Measurements from ENCODE around the gene PCED1B.
"Not testable (repeated sequence)": the region's sequence is repeated elsewhere in the genome, so short reads cannot be mapped to it uniquely, and the experiment has no call there.

Gene PCED1B

DNA sequence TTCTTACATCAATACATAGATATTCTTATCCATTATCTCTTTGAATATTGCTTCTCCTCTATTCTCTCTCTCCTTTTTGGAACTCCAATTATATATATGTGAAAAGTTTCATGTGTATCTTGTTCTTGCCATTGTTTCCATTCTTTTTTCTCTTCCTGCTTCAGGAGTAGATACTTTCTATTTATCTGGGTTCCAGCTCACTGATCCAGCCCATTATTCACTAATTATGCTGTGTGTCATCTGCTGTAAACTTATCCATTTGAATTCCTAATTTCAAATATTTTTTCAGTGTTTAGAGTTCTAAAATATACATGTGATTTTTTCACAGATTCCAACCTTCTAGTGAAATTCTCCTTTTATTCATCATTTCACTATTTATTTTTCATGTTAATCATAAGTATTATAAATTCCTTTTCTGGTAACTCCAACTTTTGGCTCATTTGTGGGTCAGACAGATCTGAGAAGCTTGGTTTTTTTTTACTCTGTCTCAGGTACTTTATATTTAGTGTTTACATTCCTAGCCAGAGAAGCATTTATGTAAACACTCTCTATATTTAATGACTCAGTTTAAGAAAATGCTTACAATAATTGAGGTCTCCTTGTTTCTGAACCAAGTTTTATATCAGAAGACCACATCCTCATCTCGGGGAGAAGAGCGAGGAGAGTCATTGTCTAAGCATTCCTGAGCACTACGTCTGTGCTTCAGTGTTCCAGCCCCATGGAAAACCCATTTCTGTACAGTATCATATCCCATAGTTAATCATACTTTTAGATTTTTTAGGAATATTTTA lies 16.2 kb downstream of the PCED1B start:
- no peak for FAIRE-seq

DNA sequence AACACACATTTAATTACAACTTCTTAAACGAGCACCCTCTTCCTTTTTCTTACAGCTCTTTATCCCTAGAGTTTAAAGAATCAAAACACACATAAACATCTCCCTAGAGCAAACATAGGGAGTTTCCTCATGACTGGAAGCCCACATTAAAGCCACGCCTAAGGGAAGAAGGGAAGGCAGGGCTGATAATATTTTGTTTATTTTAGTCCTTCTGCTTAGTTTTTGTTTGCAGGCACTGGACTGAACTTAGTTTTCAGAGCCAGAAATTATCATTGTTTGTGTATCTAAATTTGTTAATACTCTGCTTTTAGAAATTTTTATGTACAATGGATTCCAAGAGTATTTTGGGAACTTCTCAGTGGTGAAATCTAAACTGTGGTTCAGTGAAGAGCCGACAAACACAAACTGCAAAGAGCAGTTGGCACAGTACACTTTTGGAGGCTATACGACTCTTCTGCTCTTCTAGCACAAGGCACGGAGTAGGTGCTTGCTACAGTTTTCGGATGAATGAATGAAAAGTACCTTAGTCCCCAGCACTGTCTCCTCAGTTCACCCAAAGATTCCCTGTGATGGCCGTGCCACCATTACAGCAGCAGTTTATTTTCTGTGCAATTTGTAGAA lies 18.0 kb downstream of the PCED1B start:
- FAIRE-seq: no peak

DNA sequence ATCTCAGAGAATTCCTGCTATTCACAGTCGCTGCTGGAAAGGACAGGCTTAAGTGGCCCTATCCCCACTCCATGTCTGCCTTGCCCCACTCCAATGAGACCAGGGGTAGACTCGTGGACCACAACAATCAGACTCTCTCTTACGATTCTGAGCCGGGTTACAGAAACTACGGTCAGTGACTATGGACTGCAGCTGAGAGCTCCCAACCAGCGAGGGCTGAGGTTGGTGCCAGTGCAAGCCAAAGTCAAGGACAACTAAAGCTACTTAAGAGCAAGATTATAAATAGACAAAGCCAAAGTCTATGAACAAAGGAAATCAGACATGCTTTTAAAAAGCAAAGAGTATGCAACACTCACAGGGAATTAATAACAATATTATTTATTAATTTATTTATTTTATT lies 18.7 kb downstream of the PCED1B start:
- FAIRE-seq: no peak

DNA sequence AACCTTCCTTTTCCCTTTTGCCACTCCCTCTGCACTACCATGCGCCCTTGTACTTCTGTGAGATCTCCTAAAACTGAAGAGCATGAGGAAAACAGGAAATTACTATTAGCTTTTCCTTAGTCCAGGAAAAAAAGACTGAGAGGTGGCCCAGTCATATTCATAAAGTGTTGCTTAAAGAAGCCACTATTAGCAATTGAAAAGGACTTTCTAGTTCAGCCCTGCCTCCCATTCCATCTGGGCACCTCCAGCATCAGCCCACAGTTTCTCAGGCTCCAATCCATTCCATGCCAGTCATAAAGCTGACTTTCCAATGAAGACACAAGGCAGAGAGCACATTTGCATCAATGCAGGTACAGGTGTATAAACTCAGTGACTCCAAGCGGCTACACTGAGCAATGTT lies 20.2 kb downstream of the PCED1B start:
- FAIRE-seq: no peak

DNA sequence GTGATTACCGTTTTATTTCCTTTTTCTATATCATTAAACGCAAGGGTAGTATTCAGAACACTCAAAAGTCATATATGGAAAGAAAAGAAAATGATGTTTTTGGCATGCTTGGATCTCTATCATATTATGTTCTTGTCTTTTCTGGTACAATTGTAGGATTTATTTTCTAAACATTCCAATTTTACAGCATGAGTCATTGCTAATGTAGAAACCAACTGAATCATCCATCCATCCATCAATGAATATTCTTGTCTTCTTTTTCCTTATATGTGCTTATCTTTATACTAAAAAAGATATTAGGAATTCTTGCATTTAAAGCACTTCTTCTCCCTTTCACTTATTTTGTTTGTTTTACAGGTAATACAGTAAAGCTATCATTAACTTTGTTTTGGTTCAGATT lies 20.7 kb downstream of the PCED1B start:
- FAIRE-seq: no peak

DNA sequence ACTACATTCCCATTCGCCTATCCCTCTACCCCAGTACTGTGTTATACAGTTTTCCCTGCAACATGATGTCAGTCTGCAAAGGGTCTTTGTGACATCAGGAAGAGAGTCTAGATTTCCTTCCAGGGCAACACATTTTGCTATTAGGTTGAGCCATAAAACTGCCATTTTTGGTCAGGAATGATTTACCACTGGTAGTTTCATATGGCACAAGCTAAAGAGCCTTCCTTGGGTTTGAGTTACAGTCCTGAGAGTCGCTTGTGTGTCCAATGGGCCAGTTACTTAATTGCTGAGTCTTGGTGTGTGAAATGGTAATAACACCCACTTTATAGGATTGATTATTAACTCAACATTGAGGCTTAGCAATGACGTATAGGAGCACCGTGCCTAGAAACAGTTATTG lies 23.0 kb downstream of the PCED1B start:
- FAIRE-seq: no peak

DNA sequence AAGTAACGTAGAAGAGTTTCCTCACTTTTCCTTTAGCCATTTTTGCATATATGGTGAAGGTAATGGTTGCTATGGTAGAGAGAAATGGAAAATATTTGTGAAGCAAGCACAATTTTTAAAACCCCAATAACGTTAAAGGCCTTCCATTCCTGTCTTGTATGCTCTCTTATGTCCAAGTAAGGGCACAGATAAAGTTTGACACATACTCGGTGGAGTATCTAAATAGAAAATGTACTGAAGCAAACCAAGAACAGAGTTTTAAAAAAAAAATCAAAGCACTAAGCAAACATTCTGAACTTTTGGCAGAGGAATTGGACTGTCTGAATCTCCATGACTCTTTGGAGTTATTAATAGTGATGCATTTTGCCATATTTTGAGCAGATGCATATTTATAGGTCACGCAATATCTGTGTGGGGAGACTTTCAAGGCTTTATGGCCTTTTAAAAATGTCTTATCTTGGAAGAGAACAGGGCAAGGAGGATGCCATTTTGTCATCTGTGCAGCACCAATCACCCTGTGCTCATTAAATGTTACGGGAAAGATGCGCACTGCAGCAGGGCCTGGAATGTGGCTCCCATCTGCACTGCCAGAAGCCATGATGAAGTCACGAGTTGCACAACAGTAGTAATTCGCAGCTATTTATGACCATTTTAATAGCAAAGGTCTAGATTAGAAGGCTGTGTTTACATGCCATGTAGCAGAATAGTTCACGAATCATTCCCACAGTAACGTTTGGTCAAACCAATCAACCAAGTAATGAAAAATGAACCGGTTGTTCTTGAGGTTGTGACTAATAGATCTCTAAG lies 23.6 kb downstream of the PCED1B start:
- no peak for FAIRE-seq

DNA sequence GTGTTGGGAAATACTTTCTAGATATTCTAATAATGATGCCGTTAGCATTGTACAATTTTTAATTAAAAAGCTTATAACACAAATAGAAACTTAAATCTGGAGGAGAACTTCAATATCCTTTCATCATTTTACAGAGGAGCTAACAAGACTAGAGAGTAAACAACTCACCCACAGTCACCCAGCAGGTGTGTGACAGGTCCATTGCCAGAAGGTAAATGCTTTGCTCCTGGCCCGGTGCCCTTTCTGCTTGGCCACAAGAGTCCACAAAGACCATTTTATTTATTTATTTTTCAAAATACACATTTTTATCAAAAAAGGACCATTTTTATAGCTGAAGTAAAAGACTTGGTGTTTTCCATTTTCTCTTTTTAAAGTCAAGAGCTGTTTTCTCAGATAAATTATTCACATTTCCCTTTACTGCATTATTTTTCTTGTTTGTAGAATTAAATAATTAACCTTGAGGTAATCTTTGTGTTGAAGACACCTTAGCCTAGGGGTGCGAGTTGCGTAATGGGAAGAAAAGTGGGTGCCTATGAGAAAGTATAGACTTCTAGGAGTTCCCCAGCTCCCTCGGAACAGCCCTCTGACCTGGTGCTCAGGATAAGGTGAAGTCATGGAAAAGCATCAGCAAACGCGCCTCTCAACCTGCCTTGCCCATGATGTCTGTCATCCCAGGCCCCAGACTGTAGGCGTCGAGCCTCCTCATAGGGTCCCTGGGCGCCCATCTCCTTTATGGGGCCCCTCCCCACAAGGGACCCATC lies 26.7 kb downstream of the PCED1B start:
- FAIRE-seq: no peak

DNA sequence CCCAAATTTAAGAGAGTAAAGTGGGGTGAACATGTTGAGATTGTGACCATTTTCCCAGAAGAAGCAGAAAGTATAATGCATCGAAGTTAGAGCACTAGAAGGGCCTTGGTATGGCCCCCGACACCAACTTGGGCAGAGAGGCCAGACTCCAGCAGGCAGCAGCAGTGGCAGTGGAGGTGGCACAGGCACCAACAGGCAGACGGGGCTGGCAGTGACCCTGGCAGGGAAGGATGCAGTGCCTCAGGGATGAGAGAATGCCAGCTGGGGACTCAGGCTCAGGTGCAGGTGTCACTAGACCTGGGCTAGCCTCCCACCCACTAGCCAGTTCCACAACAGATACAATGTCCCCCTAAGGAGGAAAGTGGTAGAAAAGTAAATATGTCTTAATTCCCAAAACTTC lies 28.0 kb downstream of the PCED1B start:
- FAIRE-seq: no peak

DNA sequence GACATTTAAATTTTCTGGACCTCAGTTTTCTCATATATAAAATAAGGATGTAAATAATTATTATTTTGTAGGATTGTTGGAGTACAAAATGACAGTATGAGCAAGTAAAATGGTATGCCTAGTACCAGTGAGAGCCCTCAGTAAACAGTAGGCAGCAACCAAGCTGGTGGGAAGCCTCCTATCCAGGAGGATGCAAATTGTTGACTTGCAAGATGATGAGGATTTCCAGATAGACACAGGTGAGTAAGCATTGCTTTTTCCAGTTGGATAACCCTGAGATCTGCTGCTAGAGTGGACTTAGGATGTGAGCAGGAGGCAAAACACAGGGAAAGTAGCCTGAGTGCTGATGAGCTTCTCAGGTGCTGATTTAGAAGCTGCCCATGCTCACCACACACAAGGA lies 28.5 kb downstream of the PCED1B start:
- no peak for FAIRE-seq

DNA sequence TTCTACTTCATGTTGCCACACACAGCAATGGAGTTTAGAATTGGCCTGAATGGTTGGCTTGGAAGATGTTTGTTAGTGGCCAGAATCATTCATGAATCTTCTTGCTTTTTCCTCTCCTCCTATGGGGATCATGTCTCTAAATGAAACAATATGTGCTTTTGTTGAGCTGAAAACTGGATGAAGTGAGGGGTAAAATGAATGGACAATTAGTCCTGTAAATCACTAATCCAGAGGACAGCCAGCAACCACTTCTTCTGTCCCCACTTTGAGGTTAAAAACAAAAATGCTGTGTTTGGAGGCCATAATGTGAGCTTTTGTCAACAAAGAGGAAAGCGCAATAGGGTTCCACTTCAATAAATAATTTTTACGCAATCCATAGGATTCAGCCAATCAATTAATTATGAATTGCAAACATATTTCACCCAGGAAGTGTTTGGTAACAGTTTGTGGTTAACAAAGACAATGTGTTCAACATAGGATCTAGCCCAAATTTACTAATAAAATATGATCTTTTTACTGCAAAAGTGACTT lies 30.7 kb downstream of the PCED1B start:
- FAIRE-seq: no peak

DNA sequence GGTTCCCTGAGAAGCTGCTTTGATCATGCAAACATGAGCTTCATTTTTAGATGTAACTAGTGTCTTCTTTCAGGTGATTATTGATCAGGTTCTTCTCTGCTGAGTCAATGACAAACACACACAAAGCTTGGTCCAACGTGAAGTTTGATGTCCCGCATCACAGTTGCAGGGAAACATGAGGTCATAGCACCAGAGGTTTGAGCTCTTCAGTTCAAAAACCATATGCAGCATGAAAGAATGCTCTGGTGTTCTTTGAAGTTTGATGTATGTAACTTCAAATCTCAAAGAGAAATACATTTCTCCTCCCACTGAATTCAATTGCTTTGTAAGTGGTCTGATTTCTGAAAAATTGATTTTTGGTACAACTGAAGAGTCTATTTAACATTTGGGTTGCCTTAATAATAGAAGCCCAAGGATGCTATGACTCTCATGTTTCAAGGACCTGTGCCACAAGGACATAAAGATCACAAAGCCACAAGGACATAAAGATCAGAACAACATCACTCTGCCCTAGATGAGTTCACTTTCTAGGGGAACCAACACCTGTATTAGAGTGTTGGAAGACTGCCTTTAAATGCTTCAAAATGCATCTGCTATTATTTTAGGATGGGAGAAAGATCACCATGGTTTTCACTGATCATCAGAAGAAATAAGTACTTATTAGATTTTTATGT lies 31.4 kb downstream of the PCED1B start:
- no peak for FAIRE-seq

DNA sequence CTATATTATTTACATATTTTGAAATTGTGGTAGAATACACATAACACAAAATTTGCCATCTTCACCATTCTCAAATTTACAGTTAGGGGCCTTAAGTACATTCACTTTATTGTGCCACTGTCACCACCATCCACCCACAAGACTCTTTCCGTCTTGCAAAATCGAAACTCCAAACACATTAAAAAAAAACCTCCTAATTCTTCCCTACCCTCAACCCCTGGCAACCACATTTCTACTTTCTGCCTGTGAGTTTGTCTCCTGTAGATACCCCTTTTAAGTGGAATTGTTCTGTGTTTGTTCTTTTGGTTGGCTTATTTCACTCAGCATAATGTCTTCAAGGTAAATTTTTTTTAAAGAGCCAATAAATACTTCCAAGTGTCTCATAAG lies 32.0 kb downstream of the PCED1B start:
- FAIRE-seq: no peak

DNA sequence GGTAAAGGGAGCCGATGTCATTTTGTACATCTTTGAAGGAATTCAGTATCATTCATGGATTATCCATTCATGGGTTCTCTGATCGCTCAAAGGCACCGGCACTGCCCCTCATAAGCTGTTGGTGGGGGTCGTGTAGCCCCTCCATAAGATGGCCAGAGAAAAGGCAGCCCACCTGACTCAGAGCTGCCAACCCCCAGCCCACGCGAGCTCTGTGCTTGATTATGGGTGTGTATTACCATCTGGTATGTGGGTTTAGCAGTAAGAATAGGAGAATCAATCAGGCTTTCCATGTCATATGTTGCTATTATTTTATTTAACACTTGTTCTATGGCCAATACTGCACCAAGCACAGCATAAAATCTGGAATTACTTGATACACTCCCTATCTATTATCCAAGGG lies 32.4 kb downstream of the PCED1B start:
- no peak for FAIRE-seq

DNA sequence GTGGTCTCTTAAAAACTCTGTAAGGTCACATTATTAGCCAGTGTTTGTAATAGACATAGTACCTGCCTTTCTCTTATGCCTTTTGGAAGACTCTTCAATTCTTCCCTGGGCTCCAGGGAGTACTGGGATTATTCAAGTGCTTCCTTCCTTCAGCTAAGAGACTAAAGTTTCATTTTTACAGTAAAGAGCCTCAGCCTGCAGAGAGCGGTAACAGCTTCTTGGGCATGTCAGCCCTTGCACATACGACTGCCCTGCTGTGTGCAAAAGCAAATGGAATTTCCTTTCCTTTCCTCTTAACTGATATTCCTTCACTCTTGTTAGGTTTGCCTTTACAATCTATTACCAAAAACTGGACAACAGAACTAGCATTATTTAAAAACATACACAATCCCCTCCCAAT lies 33.3 kb downstream of the PCED1B start:
- no peak for FAIRE-seq

DNA sequence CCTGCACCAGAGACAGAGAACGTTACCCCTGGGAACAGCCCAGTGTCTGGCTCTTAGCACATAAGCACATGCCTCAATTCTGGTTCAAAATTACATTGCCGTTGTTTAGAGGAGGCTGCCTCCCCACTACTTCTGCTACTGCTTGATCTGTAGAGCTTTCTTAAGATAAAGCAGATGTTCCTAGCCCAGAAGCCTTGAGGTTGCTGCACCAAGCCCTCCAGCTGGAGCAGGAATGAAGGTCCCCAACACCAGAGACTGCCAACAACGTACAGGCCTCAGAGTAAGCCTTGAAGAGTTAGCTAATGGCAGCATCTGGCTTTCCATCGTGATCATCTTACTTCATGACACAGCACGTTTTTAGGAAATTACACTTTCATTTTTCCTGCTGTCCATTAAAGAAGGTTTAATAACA lies 35.1 kb downstream of the PCED1B start:
- FAIRE-seq: no peak

DNA sequence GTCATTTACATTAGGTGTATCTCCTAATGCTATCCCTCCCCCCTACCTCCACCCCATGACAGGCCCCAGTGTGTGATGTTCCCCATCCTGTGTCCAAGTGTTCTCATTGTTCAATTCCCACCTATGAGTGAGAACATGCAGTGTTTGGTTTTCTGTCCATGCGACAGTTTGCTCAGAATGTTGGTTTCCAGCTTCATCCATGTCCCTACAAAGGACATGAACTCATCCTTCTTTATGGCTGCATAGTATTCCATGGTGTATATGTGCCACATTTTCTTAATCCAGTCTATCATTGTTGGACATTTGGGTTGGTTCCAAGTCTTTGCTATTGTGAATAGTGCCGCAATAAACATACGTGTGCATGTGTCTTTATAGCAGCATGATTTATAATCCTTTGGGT lies 37.9 kb downstream of the PCED1B start:
- not testable (repeated sequence) for FAIRE-seq

DNA sequence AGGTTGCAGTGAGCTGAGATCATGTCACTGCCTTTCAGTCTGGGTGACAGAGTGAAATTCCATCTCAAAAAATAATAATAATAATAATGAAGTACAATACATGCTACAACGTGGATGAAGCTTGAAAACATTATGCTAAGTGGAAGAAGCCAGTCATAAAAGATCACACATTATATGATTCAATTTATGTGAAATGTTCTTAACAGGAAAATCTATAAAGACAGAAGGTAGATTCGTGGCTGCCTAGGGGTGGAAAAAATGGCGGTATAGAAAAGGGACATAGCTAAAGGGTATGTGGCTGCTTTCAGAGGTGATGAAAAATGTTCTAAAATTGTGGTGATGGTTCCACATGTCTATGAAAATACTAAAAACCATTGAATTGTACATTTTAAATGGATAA lies 41.3 kb downstream of the PCED1B start:
- no peak for FAIRE-seq

DNA sequence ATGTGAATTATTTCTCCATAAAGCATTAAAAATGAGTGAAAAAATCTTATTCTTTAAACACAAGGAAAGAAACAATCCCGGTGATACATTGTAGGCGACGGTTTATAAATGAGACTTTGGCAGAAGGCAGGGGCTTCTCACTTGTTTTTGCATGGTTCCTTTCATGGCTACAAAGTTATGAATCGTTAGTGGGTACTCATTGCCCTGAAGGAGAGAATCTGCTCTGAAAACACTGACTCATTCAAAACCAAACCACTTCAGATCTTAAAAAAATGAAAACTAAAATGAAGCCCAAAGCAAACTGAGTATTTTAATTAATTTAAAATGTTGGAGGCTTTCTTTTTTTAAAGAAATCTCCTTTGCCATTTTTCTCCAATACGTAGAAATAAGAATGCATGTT lies 41.7 kb downstream of the PCED1B start:
- FAIRE-seq: no peak

DNA sequence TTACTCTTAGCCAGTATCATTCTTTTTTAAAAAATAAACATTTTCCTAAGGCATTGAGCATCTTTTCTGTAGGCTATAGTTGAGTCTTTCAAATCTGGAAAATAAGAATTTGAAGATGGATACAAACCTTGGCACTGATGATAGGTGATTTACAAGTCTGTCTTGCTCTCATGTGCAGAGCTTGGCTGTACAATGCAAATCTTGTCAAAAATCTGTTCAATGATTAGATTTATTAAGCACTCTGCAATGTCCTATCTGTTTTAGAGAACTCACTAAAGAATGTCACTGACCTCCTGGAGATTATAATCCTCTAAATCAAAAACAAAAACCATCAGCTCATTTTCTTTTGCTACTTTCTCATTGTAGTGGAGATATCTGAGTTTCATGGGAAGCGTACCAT lies 43.2 kb downstream of the PCED1B start:
- FAIRE-seq: no peak

DNA sequence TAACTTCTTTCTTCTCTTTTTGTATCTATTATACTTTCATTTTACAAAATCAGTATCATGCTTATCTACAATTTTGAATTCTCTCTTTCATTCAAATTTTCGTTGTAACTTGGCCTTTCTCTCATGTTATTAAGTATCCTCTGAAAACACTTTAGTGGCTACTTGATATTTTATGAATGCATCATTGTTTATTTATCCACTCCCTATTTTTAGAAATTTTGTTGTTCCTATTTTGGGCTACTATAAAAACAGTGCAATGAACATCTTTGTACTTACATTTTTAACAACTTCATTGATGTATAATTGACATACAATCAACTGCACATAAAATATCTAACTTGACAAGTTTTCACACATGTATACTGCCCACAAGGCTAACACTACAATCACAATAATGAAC lies 44.3 kb downstream of the PCED1B start:
- no peak for FAIRE-seq

DNA sequence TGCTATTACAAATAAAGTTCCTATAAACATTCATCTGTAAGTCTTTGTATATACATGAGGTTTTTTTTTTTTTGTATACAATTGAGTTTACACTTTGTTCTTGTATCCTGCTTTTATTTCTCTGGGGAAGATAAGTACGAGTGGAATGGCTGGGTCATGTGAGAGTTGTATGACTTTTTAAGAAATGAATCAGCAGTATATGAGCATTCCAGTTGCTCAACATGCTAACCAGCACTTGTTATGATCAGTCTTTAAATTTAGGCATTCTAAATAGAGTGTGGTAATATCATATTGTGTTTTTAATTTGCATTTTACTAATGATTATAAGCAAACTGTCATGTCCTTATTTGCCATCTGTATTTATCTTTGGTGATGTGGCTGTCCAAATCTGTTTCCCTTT lies 45.0 kb downstream of the PCED1B start:
- peak; percentile 28 for FAIRE-seq
